Activated T-cell treated with anti-CD3 and anti-CD28 coated beads, Interleukin-2, amount 50 U/mL, for 1 hour (primary cell): ENCODE data around the gene CIITA.
A peak's percentile ranks its signal among the peaks of the same experiment; 100 is the strongest.

ENCODE experiments used
- DNase-seq: peaks from one replicate; pipeline ENCODE4 v3.0.0-alpha.2; 2020

Gene CIITA

DNA sequence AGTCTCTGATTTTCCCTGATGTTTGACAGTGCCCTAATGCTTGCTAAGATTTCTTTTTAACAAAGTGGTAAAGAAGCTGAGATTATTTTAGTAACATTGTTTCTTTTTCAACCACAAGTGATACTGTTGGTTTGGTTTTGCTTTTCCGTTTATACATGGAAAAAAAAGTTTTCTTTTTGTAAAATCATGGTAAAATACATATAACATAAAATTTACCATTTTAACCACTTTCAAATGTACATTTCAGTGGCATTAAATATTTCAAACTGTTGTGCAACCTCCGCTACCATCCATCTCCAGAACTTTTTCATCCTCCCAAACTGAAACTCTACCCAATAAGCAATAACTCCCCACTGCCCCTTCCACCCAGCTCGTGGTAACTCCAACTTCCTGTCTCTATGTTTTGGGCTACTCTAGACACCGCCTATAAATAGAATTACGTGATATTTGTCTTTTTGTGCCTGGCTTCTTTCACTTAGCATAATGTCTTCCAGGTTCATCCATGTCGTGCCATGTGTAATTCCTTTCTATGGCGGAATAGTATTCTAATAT is 4.6 kb downstream of the CIITA start:
- no peak for DNase-seq

DNA sequence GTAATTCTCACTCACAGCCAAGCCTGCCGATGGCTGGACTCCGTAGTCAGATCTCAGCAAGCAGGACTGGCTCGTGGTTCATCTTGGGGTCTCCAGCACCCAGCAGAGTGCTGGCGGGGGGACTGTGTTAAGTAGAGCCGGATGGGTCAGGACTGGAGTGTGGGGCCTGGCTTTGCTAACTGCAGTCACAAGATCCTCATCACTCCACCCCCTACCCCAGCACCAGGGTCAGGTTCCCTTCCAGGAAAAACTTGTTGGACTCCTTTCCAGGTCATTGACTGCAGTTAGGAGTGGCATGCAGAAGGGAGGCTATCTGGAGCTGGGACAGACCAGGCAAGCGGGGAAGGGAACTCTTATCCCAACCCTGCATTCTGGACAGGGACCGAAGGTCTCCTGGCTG is 6.0 kb downstream of the CIITA start:
- no peak for DNase-seq

- DNase-seq = no peak
Observed at GRCh38 chr16:10885246-10885645, 8.2 kb downstream of the CIITA start.

- no peak for DNase-seq
Observed at GRCh38 chr16:10888320-10888937, 11.4 kb downstream of the CIITA start.

DNA sequence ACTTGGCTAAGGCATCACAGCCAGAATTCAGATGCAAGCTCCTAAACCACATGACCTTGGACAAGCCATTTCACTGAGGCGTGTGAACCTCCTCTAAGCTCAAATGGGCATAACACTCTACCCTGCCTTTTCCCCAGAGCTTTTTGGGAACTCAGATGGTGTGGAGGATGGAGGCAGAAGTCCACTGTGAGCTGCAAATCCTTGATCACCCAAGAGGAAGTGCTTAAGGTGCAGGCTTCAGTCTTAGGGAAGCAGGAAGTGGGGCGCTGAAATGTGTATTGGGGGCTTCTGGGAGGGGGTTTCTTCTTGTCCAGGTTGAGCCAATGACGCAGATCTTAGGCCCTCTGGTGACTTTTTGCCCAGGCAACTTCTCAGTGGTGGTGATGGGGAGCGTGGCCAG is 12.9 kb downstream of the CIITA start:
- DNase-seq = no peak

DNA sequence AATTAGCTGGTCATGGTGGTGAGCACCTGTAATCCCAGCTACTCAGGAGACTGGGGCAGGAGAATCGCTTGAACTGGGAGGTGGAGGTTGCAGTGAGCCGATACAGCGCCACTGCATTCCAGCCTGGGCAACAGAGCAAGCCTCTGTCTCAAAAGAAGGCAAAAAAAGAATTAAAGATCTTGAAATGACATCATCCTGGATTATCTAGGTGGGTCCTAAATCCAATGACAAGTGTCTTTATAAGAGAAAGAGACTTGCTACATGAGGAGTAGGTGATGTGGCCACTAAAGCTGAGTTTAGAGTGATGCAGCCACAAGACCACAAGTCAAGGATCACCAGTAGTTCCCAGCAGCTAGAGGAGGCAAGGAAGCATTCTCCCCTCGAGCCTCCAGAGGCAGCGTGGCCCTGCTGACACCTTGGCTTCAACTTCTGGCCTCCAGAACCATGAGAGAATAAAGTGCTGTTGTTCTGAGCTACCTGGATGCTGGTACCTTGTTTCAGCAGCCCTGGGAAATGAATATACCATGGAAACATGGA is 15.8 kb downstream of the CIITA start:
- no peak for DNase-seq

GRCh38 chr16:10895053-10895946 is 18.3 kb downstream of the CIITA start:
- peak; percentile 31 for DNase-seq

- DNase-seq = no peak
Observed at GRCh38 chr16:10896165-10896564, 19.2 kb downstream of the CIITA start.

- DNase-seq = no peak
Observed at GRCh38 chr16:10896723-10897122, 19.7 kb downstream of the CIITA start.

DNA sequence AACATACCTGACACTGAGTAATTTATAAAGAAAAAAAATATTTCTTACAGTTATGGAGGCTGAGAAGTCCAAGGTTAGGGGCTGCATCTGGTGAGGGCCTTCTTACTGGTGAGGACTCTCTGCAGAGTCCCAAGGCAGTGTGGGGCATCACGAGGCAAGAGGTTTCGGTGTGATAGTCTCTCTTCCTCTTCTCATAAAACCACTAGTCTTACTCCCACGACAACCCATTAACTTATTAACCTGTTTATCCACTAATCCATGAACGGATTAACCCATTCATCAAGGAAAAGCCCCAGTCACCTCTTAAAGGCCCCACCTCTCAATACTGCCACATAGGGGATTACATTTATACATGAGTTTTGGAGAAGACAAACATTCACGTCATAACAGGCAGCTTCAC is 20.1 kb downstream of the CIITA start:
- DNase-seq = no peak

DNA sequence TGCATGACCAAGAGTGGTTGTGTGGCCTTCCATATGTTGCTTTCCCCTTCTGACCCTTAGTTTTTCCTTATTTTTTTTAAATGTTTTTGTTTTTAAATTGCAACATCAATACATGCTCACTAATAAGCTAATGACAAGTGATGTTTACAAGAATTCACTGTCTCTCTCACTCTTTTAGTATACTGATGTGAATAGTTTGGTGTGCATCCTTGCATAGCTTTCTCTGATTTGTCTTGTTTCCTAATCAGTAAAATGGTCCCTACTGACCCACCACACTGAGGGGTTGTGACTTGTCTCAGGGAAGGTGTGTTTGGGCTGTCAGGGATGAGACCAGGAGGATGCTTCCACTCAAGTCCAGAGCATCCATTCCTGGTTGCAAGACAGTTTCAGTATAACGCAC is 26.0 kb downstream of the CIITA start:
- DNase-seq = no peak

DNA sequence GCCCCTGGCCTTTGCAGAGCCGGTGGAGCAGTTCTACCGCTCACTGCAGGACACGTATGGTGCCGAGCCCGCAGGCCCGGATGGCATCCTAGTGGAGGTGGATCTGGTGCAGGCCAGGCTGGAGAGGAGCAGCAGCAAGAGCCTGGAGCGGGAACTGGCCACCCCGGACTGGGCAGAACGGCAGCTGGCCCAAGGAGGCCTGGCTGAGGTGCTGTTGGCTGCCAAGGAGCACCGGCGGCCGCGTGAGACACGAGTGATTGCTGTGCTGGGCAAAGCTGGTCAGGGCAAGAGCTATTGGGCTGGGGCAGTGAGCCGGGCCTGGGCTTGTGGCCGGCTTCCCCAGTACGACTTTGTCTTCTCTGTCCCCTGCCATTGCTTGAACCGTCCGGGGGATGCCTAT is 29.5 kb downstream of the CIITA start:
- DNase-seq = no peak

DNA sequence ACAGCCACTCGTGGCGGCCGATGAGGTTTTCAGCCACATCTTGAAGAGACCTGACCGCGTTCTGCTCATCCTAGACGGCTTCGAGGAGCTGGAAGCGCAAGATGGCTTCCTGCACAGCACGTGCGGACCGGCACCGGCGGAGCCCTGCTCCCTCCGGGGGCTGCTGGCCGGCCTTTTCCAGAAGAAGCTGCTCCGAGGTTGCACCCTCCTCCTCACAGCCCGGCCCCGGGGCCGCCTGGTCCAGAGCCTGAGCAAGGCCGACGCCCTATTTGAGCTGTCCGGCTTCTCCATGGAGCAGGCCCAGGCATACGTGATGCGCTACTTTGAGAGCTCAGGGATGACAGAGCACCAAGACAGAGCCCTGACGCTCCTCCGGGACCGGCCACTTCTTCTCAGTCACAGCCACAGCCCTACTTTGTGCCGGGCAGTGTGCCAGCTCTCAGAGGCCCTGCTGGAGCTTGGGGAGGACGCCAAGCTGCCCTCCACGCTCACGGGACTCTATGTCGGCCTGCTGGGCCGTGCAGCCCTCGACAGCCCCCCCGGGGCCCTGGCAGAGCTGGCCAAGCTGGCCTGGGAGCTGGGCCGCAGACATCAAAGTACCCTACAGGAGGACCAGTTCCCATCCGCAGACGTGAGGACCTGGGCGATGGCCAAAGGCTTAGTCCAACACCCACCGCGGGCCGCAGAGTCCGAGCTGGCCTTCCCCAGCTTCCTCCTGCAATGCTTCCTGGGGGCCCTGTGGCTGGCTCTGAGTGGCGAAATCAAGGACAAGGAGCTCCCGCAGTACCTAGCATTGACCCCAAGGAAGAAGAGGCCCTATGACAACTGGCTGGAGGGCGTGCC is 30.1 kb downstream of the CIITA start:
- DNase-seq = no peak

GRCh38 chr16:10907757-10908045 is 30.7 kb downstream of the CIITA start:
- DNase-seq = no peak

GRCh38 chr16:10911267-10911666 is 34.3 kb downstream of the CIITA start:
- DNase-seq = no peak

DNA sequence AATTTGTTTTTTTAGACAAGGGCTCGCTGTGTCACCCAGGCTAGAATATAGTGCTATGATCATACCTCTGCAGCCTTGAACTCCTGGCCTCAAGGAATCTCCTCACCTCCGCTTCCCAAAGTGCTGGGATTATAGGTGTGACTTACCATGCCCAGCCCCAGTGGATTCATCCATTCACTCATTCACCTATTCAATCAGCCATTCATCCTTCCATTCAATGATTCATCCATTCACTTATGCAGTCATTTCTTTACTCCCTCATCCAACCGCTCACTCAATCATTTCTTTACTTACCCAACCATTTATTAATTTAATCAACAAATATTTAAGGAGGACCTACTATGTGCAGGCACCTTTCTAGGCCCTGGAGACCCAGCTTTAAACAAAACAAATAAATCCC is 39.5 kb downstream of the CIITA start:
- DNase-seq = no peak

- peak; percentile 73 for DNase-seq
Observed at GRCh38 chr16:10918294-10919002, 41.4 kb downstream of the CIITA start.

DNA sequence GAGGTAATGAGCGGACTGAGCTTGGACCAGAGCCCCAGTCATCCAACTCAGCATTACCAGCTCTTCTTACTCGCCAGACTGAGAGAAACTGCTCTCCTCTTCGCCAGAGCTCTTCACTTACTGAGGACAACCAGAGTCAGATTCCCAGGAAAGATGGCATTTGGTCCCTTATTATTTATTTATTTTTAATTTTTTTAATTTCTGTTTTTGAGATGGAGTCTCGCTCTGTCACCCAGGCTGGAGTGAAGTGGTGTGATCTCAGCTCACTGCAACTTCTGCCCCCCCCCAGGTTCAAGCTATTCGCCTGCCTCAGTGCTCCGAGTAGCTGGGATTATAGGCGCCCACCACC is 42.0 kb downstream of the CIITA start:
- no peak for DNase-seq

DNA sequence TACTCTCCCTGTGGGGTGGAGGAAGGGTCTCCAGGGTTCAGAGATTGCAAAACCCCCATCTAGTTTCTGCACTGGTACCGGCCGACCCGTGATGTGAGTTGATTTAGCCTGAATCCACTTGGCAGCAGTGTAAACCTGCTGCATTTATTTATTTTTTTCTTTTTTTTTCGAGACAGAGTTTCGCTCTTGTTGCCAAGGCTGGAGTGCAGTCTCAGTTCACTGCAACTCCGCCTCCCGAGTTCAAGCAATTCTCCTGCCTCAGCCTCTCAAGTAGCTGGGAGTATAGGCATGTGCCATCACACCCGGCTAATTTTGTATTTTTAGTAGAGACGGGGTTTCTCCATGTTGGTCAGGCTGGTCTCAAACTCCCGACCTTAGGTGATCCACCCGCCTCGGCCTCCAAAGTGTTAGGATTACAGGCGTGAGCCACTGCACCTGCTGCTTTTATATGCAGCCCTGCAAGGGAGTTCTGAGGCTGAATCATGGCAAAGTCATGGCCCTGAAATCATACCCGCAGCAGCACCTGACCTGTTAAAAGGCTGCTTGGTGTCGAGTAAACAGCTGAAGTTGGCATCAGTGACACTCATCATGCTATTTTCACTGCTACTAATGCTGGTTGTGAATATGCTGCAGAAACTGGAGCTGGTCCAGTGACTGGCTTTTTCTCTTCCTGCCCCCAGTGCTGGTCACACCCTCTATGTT is 43.9 kb downstream of the CIITA start:
- DNase-seq = no peak

DNA sequence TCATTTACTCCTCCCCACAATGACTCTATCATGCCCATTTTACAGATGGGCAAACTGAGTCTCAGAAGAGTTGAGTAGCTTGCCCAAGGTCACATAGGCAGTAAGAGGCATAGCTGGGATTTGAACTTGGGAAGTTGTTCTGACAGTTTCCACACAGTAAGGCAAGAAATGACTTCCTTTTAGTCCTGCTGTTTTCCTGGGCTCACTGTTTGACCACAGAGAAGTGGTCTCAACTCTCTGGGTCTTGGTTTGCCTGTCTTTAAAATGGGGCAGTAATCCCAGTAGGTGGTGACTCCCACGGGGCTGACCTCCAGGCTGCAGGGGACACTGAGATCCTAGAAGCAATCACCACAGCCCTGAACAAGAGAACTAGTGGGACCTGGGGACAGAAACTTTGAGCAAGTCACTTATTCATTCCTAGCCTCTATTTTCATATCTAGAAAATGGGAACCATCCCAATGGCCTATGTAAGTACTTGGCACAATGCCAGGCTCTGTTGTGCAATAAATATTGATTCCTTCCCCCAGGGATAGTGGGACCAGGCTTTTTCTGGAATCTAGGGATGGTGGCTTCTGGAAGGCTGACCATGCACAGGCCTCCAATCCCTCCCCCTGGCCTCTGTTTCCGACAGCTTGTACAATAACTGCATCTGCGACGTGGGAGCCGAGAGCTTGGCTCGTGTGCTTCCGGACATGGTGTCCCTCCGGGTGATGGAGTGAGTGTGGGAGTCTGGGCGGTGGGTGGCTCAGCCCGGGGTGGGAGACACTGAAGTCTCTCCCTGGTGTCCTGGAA is 44.7 kb downstream of the CIITA start:
- no peak for DNase-seq
